ENCODE results near the gene GSG1L.

DNA sequence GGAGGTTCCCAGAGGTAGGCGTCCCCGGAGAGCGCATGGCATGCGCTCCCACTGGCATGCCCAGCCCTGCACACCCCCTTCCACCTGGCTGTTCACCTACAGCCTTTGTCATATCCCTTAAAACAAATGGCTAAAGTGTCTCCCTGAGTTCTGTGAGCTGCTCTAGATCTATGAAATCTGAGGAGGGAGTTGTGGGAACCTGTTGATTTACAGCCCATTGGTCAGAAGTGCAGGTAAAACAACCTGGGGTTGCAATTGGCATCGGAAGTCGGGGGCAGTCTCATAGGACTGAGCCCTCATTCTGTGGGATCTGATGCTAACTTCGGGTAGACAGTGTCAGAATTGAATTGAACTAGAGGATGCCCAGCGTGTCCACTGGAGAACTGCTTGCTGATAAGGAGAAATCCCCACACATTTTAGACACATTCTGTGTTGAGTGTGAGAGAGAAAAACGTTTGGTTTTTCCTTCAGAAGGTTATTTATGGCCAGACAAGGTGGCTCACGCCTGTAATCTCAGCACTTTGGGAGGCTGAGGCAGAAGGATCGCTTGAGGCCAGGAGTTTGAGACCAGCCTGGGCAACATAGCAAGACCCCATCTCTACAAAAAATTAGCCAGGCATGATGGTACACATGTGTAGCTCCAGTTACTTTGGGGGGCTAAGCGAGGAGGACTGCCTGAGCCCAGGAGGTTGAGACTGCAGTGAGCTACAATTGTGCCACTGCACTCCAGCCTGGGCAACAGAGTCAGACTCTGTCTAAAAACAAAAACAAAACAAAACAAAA lies 22.1 kb upstream of the GSG1L start:
- TF ChIP-seq, protein P1, sequence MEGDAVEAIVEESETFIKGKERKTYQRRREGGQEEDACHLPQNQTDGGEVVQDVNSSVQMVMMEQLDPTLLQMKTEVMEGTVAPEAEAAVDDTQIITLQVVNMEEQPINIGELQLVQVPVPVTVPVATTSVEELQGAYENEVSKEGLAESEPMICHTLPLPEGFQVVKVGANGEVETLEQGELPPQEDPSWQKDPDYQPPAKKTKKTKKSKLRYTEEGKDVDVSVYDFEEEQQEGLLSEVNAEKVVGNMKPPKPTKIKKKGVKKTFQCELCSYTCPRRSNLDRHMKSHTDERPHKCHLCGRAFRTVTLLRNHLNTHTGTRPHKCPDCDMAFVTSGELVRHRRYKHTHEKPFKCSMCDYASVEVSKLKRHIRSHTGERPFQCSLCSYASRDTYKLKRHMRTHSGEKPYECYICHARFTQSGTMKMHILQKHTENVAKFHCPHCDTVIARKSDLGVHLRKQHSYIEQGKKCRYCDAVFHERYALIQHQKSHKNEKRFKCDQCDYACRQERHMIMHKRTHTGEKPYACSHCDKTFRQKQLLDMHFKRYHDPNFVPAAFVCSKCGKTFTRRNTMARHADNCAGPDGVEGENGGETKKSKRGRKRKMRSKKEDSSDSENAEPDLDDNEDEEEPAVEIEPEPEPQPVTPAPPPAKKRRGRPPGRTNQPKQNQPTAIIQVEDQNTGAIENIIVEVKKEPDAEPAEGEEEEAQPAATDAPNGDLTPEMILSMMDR (conservative IDR thresholded peaks at IDR 0.05), result no peak
- no peak for TF ChIP-seq EZH2 (IDR thresholded peaks at IDR 0.05; ENCODE audit: low read depth)

All from PC-9 (cell line).